ENCODE data around the gene TRIM42.

GRCh38 chr3:140748903-140749302 is 71.0 kb downstream of the TRIM42 start:
- TF ChIP-seq, protein P1, sequence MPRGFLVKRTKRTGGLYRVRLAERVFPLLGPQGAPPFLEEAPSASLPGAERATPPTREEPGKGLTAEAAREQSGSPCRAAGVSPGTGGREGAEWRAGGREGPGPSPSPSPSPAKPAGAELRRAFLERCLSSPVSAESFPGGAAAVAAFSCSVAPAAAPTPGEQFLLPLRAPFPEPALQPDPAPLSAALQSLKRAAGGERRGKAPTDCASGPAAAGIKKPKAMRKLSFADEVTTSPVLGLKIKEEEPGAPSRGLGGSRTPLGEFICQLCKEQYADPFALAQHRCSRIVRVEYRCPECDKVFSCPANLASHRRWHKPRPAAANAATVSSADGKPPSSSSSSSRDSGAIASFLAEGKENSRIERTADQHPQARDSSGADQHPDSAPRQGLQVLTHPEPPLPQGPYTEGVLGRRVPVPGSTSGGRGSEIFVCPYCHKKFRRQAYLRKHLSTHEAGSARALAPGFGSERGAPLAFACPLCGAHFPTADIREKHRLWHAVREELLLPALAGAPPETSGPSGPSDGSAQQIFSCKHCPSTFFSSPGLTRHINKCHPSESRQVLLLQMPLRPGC (tag by site-specific recombination; IDR thresholded peaks at IDR 0.05): no peak
- no peak for TF ChIP-seq ZNF114 (tag by site-specific recombination; IDR thresholded peaks at IDR 0.05)
- TF ChIP-seq, protein P2, sequence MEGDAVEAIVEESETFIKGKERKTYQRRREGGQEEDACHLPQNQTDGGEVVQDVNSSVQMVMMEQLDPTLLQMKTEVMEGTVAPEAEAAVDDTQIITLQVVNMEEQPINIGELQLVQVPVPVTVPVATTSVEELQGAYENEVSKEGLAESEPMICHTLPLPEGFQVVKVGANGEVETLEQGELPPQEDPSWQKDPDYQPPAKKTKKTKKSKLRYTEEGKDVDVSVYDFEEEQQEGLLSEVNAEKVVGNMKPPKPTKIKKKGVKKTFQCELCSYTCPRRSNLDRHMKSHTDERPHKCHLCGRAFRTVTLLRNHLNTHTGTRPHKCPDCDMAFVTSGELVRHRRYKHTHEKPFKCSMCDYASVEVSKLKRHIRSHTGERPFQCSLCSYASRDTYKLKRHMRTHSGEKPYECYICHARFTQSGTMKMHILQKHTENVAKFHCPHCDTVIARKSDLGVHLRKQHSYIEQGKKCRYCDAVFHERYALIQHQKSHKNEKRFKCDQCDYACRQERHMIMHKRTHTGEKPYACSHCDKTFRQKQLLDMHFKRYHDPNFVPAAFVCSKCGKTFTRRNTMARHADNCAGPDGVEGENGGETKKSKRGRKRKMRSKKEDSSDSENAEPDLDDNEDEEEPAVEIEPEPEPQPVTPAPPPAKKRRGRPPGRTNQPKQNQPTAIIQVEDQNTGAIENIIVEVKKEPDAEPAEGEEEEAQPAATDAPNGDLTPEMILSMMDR (tag by site-specific recombination; IDR thresholded peaks at IDR 0.05): no peak
- TF ChIP-seq ZNF274 (IDR thresholded peaks at IDR 0.05; ENCODE audit: low read length): no peak
- TF ChIP-seq ZNF274 (tag by site-specific recombination; IDR thresholded peaks at IDR 0.05; ENCODE audit: borderline replicate concordance): no peak
- no peak for TF ChIP-seq ZNF530 (tag by site-specific recombination; IDR thresholded peaks at IDR 0.05; ENCODE audit: low read depth)
- TF ChIP-seq TCF7L2 (IDR thresholded peaks at IDR 0.05; ENCODE audit: borderline replicate concordance, low read depth, low read length): no peak
- no peak for TF ChIP-seq ZNF23 (tag by site-specific recombination; IDR thresholded peaks at IDR 0.05; ENCODE audit: borderline replicate concordance)
- no peak for TF ChIP-seq ZNF560 (tag by site-specific recombination; IDR thresholded peaks at IDR 0.05; ENCODE audit: borderline replicate concordance)
- TF ChIP-seq ZBTB26 (tag by site-specific recombination; optimal IDR thresholded peaks at IDR 0.05): no peak
- TF ChIP-seq ZNF239 (tag by site-specific recombination; IDR thresholded peaks at IDR 0.05): no peak
